Neural cell (in vitro differentiated cells): Measurements from ENCODE around the gene GMPR. TPM values are rescaled to one million over a fixed set of nuclear protein-coding genes. Genes with fewer than 3 reads are reported as not detected.

Experiments
- EZH2 ChIP-seq: fragments of 200-600, 300-800 bp; shearing (Covaris generic), sonication (generic); IDR thresholded peaks from 2 replicates; pipeline ENCODE4 v1.6.1; 2014; ENCODE audit warnings: antibody characterized with exemption, low read length, borderline replicate concordance, mild to moderate bottlenecking; ENCODE audit not compliant: insufficient read depth, poor library complexity, severe bottlenecking
- MXI1 ChIP-seq: fragments of 450-650 bp; conservative IDR thresholded peaks from 2 replicates; pipeline ENCODE4 v1.6.1; 2014; ENCODE audit warnings: antibody characterized with exemption, mild to moderate bottlenecking; ENCODE audit not compliant: poor library complexity, severe bottlenecking
- polyA plus RNA-seq: library from polyadenylated mRNA; depleted of rRNA; stranded (reverse); fragments of >200 nt; gene quantifications from 2 replicates; pipeline ENCODE4 v1.2.3, GENCODE V29; 2014
- small RNA-seq, 3 experiments: library from RNA; depleted of rRNA; stranded (forward); fragments of <200 nt; gene quantifications; one replicate each; pipeline ENCODE3, GENCODE V24; 2012

Gene GMPR
- polyA plus RNA-seq, 1 donor from 2014 or later, result not detected

DNA sequence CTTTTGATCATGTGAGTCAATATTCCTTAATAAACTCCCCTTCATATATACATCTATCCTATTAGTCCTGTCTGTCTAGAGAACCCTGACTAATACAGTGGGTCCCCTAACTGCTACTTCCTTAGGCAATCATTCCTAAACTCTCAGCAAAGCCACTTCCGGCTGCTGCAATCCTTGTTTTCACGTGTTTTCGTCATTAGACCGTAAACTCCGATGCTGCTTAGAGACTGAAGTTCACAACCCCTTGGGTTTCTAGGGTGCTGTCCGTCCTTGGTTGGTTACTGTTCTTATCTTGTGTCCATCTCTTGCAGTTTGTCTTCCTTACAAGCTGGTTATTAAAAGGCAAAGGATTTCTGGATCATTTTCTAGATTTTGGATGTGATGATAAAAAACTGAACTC is 106.4 kb downstream of the GMPR start (continued):
- TF ChIP-seq EZH2, result no peak
- TF ChIP-seq MXI1, result no peak

Small RNA genes within 50 kb of the gene (small RNA-seq; reads per million reads assigned to genes)
- gene RF00019, result 0 to 1.2 (median 0) reads per million in 3 experiments
- gene RNU6-1114P, result 0 reads per million in 3 experiments

Other genes starting within 250 kb of the GMPR start
- gene MYLIP, start 109.5 kb upstream of the GMPR start, polyA plus RNA-seq, result 8.1 and 10.9 TPM in 2 replicates